Endometrial microvascular endothelial cells (primary cell): Measurements from ENCODE around the gene EGFL6. TPM values are rescaled to one million over a fixed set of nuclear protein-coding genes. Genes with fewer than 3 reads are reported as not detected.
"Not testable (repeated sequence)": the region's sequence is repeated elsewhere in the genome, so short reads cannot be mapped to it uniquely, and the experiment has no call there.

ENCODE experiments used
- in situ Hi-C: cut with HindIII; loops from 2 replicates; pipeline ENCODE4 v1.10.0; 2017; ENCODE audit warnings: low sequenced_read_pairs, low pct_unique_long_range_greater_than_20kb; ENCODE audit errors: inconsistent ontology term
- total RNA-seq: library from RNA; depleted of rRNA; stranded (reverse); fragments of >200 nt; gene quantifications from one replicate; pipeline ENCODE4 v1.2.3, GENCODE V29; 2015; ENCODE audit errors: inconsistent ontology term

The EGFL6 gene
- total RNA-seq, 1 donor from 2014 or later = not detected

GRCh38 chrX:13679700-13680099 lies 110.3 kb downstream of the EGFL6 start:
- in situ Hi-C loops = not testable (repeated sequence)

GRCh38 chrX:13681595-13681994 lies 112.2 kb downstream of the EGFL6 start:
- in situ Hi-C loops = no loop called here

Other genes with a start within 250 kb of the EGFL6 start
- gene ATXN3L, start 249.5 kb upstream of the EGFL6 start, total RNA-seq = not detected
- gene TCEANC, start 83.5 kb downstream of the EGFL6 start, total RNA-seq = 1.4 TPM
- gene RAB9A, start 119.5 kb downstream of the EGFL6 start, total RNA-seq = 27.9 TPM
- gene TRAPPC2, start 165.0 kb downstream of the EGFL6 start, total RNA-seq = 9.3 TPM
- gene OFD1, start 165.1 kb downstream of the EGFL6 start, total RNA-seq = 8.4 TPM
- gene GPM6B, start 247.5 kb downstream of the EGFL6 start, total RNA-seq = not detected